Kidney glomerular epithelial cell (primary cell): ENCODE results near the gene CTIF.

Experiments used
- DNase-seq: peaks from one replicate; lab custom pipeline; 2025; lab: John Stamatoyannopoulos, UW

Gene CTIF

GRCh38 chr18:48753691-48754090, 214.9 kb downstream of the CTIF start:
- DNase-seq = no peak

GRCh38 chr18:48754559-48754958, 215.7 kb downstream of the CTIF start:
- no peak for DNase-seq

GRCh38 chr18:48754993-48755473, 216.2 kb downstream of the CTIF start:
- DNase-seq = no peak

- DNase-seq = no peak
Measured at GRCh38 chr18:48756511-48757226, 217.8 kb downstream of the CTIF start.

- DNase-seq = no peak
Measured at GRCh38 chr18:48757367-48757766, 218.5 kb downstream of the CTIF start.

- no peak for DNase-seq
Measured at GRCh38 chr18:48757906-48758305, 219.1 kb downstream of the CTIF start.

GRCh38 chr18:48761582-48761981, 222.8 kb downstream of the CTIF start:
- no peak for DNase-seq

GRCh38 chr18:48762022-48762421, 223.2 kb downstream of the CTIF start:
- no peak for DNase-seq

GRCh38 chr18:48762836-48763718, 224.2 kb downstream of the CTIF start:
- DNase-seq = no peak

- no peak for DNase-seq
Measured at GRCh38 chr18:48763719-48764100, 224.9 kb downstream of the CTIF start.

- DNase-seq = no peak
Measured at GRCh38 chr18:48765053-48765452, 226.2 kb downstream of the CTIF start.

GRCh38 chr18:48766026-48766425, 227.2 kb downstream of the CTIF start:
- no peak for DNase-seq

- DNase-seq = no peak
Measured at GRCh38 chr18:48766487-48766886, 227.7 kb downstream of the CTIF start.

- DNase-seq = no peak
Measured at GRCh38 chr18:48767090-48767690, 228.4 kb downstream of the CTIF start.

GRCh38 chr18:48769006-48769636, 230.3 kb downstream of the CTIF start:
- no peak for DNase-seq

- no peak for DNase-seq
Measured at GRCh38 chr18:48770243-48770642, 231.4 kb downstream of the CTIF start.

- no peak for DNase-seq
Measured at GRCh38 chr18:48771641-48772375, 233.0 kb downstream of the CTIF start.

- no peak for DNase-seq
Measured at GRCh38 chr18:48772457-48772856, 233.6 kb downstream of the CTIF start.

- DNase-seq = no peak
Measured at GRCh38 chr18:48773821-48774220, 235.0 kb downstream of the CTIF start.

GRCh38 chr18:48774941-48775340, 236.1 kb downstream of the CTIF start:
- no peak for DNase-seq

GRCh38 chr18:48775372-48776155, 236.7 kb downstream of the CTIF start:
- no peak for DNase-seq
